ENCODE data around the gene FSTL4. TPM values are rescaled to one million over a fixed set of nuclear protein-coding genes. Genes with fewer than 3 reads are reported as not detected.

The FSTL4 gene
- total RNA-seq, 6 donors from 2014 or later = 0.49 to 4.6 (median 1.1) TPM

- no peak for TF ChIP-seq POLR2AphosphoS5 (IDR thresholded peaks at IDR 0.05)
- TF ChIP-seq EP300 (IDR thresholded peaks at IDR 0.05) = no peak
- no peak for TF ChIP-seq POLR2A (IDR thresholded peaks at IDR 0.05)
- no peak for TF ChIP-seq CTCF (IDR thresholded peaks at IDR 0.05)
- DNase-seq = peak in 1 of 2 donors; percentile 50
- H3K27ac ChIP-seq = no peak overlapping the region
- no peak overlapping the region for H3K4me3 ChIP-seq
- ATAC-seq (ENCODE audit: low FRiP score in 2 of 2) = peak in 1 of 2 donors; percentile 8
- no peaks in the 10 kb centered on the region for H3K9me3 ChIP-seq
- peaks cover 0 to 12% (median 0%) of the 10 kb centered on the region in 4 donors for H3K4me1 ChIP-seq
- H3K27me3 ChIP-seq = no peaks in the 10 kb centered on the region
- no peaks in the 10 kb centered on the region for H3K36me3 ChIP-seq
- 65 to 71% methylated on average over 5 of the region's 5 CpGs for WGBS, 2 donors
Measured at GRCh38 chr5:133499895-133500294, 112.4 kb downstream of the FSTL4 start.

GRCh38 chr5:133497608-133498348 is 114.6 kb downstream of the FSTL4 start:
- DNase-seq (no peak), ATAC-seq (ENCODE audit: low FRiP score in 2 of 2) (no peak)
- H3K4me1 ChIP-seq = peaks cover 0 to 12% (median 0%) of the 10 kb centered on the region in 4 donors
- H3K9me3 ChIP-seq = no peaks in the 10 kb centered on the region
- 80 to 89% methylated on average over 6 of the region's 6 CpGs for WGBS, 2 donors
- H3K4me3 ChIP-seq = no peak overlapping the region
- no peak overlapping the region for H3K27ac ChIP-seq
- H3K36me3 ChIP-seq = no peaks in the 10 kb centered on the region
- H3K27me3 ChIP-seq = no peaks in the 10 kb centered on the region
- TF ChIP-seq POLR2A (IDR thresholded peaks at IDR 0.05) (no peak), EP300 (IDR thresholded peaks at IDR 0.05) (no peak), POLR2AphosphoS5 (IDR thresholded peaks at IDR 0.05) (no peak), CTCF (IDR thresholded peaks at IDR 0.05) (no peak)

GRCh38 chr5:133496631-133497030 is 115.7 kb downstream of the FSTL4 start:
- H3K4me3 ChIP-seq = no peak overlapping the region
- 92 to 93% methylated on average over 7 of the region's 7 CpGs for WGBS, 2 donors
- peaks cover 0 to 12% (median 0%) of the 10 kb centered on the region in 4 donors for H3K4me1 ChIP-seq
- no peaks in the 10 kb centered on the region for H3K36me3 ChIP-seq
- H3K27me3 ChIP-seq = no peaks in the 10 kb centered on the region
- no peaks in the 10 kb centered on the region for H3K9me3 ChIP-seq
- TF ChIP-seq EP300 (IDR thresholded peaks at IDR 0.05) (no peak), POLR2AphosphoS5 (IDR thresholded peaks at IDR 0.05) (no peak), POLR2A (IDR thresholded peaks at IDR 0.05) (no peak), CTCF (IDR thresholded peaks at IDR 0.05) (no peak)
- H3K27ac ChIP-seq = no peak overlapping the region
- ATAC-seq (ENCODE audit: low FRiP score in 2 of 2) = peak in 1 of 2 donors; percentile 38
- DNase-seq = no peak

GRCh38 chr5:133494923-133495246 is 117.5 kb downstream of the FSTL4 start:
- Histone ChIP-seq H3K9me3 (no peaks in the 10 kb centered on the region), H3K27me3 (no peaks in the 10 kb centered on the region), H3K27ac (no peak overlapping the region), H3K4me3 (no peak overlapping the region), H3K4me1 (peaks cover 0 to 7% (median 0%) of the 10 kb centered on the region in 4 donors), H3K36me3 (no peaks in the 10 kb centered on the region)
- 68 to 77% methylated on average over 8 of the region's 8 CpGs for WGBS, 2 donors
- TF ChIP-seq CTCF (IDR thresholded peaks at IDR 0.05) (no peak), EP300 (IDR thresholded peaks at IDR 0.05) (no peak), POLR2AphosphoS5 (IDR thresholded peaks at IDR 0.05) (no peak), POLR2A (IDR thresholded peaks at IDR 0.05) (no peak)
- ATAC-seq (ENCODE audit: low FRiP score in 2 of 2) (no peak), DNase-seq (no peak)

Measured in upper lobe of left lung (tissue), 6 donors.